Left lung (tissue), 10 donors: Measurements from ENCODE around the gene LGALS8. TPM values are rescaled to one million over a fixed set of nuclear protein-coding genes. Genes with fewer than 3 reads are reported as not detected.
"Not testable (repeated sequence)": the region's sequence is repeated elsewhere in the genome, so short reads cannot be mapped to it uniquely, and the experiment has no call there.

Source experiments
- ATAC-seq: fragments of 200-7000 bp; cut with Tn5 transposase; one replicate; pipeline ENCODE4 v1.9.1; 2020; ENCODE audit warnings: moderate library complexity
- DNase-seq, 4 donors: peaks; one replicate each; pipeline ENCODE4 v3.0.0-alpha.2; 2013 to 2020
- H3K27ac ChIP-seq, 2 donors: fragments of 200-600 bp; sonication (generic) in 1 of 2; one replicate each; pipeline versions ENCODE4 v1.5.0 to v1.8.0; 2020 to 2021
- H3K27me3 ChIP-seq, 2 donors: fragments of 200-600 bp; sonication (generic) in 1 of 2; one replicate each; pipeline versions ENCODE4 v1.5.0 to v1.8.0; 2020 to 2021
- H3K36me3 ChIP-seq, 2 donors: fragments of 200-600 bp; sonication (generic) in 1 of 2; one replicate each; pipeline versions ENCODE4 v1.5.0 to v1.8.0; 2020 to 2021
- H3K4me1 ChIP-seq, 2 donors: fragments of 200-600 bp; one replicate each; pipeline ENCODE4 v1.8.0; 2021
- H3K4me3 ChIP-seq, 2 donors: fragments of 200-600 bp; sonication (generic) in 1 of 2; one replicate each; pipeline versions ENCODE4 v1.5.0 to v1.8.0; 2020 to 2021; ENCODE audit warnings: mild to moderate bottlenecking in 1 of 2
- H3K9me3 ChIP-seq, 2 donors: fragments of 200-600 bp; sonication (generic) in 1 of 2; one replicate each; pipeline versions ENCODE4 v1.5.0 to v1.8.0; 2020 to 2021
- intact Hi-C, 2 donors: fragments of 100-400 bp; cut with DNase I; formaldehyde crosslinking; loops; one replicate each; pipeline versions ENCODE4 v1.11.2 to v1.14.2; 2022
- polyA plus RNA-seq, 6 donors: library from polyadenylated mRNA; unstranded; fragments of 120-200 nt; gene quantifications; one replicate each; pipeline ENCODE4 v1.2.1, GENCODE V29; 2013; ENCODE audit not compliant: insufficient read length in 6 of 6
- total RNA-seq, 2 donors: library from RNA; stranded (reverse); fragmentation: NEBNext Ultra II Directional; extraction: Animal tissue kit (Norgen Biotek cat#: 25700); gene quantifications; one replicate each; pipeline ENCODE4 v1.2.1, GENCODE V29; 2021
- TF ChIP-seq, protein P1 (sequence below), 2 donors: fragments of 200-600 bp; sonication (generic) in 1 of 2; IDR thresholded peaks; one replicate each; pipeline versions ENCODE4 v1.5.0 to v1.8.0; 2021; ENCODE audit warnings: antibody characterized with exemption in 2 of 2
- donor health status: DM: no; HTN: yes; CAD: no.
- donor health status: DM: no; HTN: no; CAD: no.

The LGALS8 gene
- total and polyA plus RNA-seq, 8 donors, result 64.2 to 92.8 (median 79.5) TPM

DNA sequence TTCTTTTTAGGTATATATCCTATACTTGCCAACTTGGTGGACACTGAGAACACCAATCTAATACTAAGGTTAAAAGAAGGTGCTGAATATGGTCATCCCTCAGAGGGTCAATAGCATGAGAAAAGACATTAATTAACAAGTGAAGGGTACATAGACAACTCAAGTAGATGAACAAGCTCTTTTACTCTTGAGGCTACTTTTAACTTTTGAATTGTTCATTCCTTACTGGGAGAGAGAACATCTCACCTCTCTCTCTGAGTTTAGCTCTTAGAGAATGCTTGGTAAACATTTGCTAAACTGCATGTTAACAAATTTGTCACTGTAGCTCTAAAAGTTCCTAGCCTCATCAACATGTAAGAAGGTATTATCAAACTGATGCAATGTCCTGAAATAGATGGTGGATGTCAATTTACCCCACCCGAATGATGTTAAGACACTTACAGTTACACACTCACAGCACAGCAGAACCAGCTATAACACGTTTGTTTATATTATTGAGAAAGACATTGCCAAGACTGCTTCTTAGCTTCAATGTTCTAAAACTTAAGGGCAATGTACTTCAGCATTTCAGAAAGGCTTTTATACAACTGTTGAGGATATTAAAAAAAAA is 44.6 kb downstream of the LGALS8 start:
- Histone ChIP-seq H3K4me3 (no peak overlapping the region), H3K27me3 (no peaks in the 10 kb centered on the region), H3K9me3 (no peaks in the 10 kb centered on the region), H3K4me1 (no peaks in the 10 kb centered on the region), H3K36me3 (peaks cover 0 to 99% of the 10 kb centered on the region in 2 donors), H3K27ac (no peak overlapping the region)
- intact Hi-C loops, result no loop called here
- TF ChIP-seq, protein P1, sequence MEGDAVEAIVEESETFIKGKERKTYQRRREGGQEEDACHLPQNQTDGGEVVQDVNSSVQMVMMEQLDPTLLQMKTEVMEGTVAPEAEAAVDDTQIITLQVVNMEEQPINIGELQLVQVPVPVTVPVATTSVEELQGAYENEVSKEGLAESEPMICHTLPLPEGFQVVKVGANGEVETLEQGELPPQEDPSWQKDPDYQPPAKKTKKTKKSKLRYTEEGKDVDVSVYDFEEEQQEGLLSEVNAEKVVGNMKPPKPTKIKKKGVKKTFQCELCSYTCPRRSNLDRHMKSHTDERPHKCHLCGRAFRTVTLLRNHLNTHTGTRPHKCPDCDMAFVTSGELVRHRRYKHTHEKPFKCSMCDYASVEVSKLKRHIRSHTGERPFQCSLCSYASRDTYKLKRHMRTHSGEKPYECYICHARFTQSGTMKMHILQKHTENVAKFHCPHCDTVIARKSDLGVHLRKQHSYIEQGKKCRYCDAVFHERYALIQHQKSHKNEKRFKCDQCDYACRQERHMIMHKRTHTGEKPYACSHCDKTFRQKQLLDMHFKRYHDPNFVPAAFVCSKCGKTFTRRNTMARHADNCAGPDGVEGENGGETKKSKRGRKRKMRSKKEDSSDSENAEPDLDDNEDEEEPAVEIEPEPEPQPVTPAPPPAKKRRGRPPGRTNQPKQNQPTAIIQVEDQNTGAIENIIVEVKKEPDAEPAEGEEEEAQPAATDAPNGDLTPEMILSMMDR (IDR thresholded peaks at IDR 0.05), result no peak
- DNase-seq (no peak), ATAC-seq (no peak)

DNA sequence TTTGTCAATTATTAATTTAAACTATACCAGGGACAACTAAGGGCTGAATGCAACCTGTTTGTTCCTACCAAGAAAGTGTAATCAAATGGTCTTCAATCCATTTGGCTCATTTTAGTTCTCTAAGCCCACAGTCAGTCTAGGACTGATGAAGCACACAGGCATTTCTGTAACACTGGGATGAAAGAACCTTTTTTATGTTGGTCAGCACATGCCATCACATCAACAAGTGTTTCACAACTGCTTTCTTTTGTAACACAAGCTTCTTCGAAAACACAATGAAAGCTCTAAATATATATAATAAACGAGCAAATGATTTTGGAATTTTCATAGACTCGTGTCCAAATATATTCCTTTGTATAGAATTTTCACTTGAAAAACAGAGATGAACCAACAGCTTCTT is 51.7 kb downstream of the LGALS8 start:
- no peak overlapping the region for H3K27ac ChIP-seq
- H3K9me3 ChIP-seq, result no peaks in the 10 kb centered on the region
- no peaks in the 10 kb centered on the region for H3K27me3 ChIP-seq
- H3K4me1 ChIP-seq, result no peaks in the 10 kb centered on the region
- TF ChIP-seq, protein P1 (IDR thresholded peaks at IDR 0.05), result no peak
- no peak for DNase-seq
- no peak for ATAC-seq
- no peak overlapping the region for H3K4me3 ChIP-seq
- intact Hi-C loops, result no loop called here
- peaks cover 2 to 93% of the 10 kb centered on the region in 2 donors for H3K36me3 ChIP-seq

DNA sequence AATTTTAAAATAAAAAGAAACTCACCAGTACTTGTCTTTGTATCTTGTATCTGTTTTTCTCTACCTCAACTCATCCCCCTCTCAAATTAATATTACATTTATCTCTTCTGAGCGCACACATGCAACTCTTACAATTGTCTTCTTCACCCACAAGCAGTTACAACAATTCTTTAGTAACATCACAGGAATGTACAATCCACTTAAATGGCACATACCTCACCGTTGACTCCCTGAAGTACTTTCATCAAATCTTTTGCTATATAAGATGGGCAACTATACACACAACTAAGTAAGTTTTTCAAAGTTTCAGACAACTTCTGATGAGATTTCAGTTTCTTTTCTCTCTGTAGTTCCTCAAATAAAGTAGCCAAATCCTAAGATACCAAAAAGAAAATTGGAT is 52.2 kb downstream of the LGALS8 start:
- H3K9me3 ChIP-seq, result no peaks in the 10 kb centered on the region
- no peak overlapping the region for H3K4me3 ChIP-seq
- DNase-seq, result no peak
- H3K27ac ChIP-seq, result no peak overlapping the region
- H3K27me3 ChIP-seq, result no peaks in the 10 kb centered on the region
- intact Hi-C loops, result no loop called here
- TF ChIP-seq, protein P1 (IDR thresholded peaks at IDR 0.05), result no peak
- H3K4me1 ChIP-seq, result no peaks in the 10 kb centered on the region
- ATAC-seq, result no peak
- H3K36me3 ChIP-seq, result peaks cover 2 to 93% of the 10 kb centered on the region in 2 donors

DNA sequence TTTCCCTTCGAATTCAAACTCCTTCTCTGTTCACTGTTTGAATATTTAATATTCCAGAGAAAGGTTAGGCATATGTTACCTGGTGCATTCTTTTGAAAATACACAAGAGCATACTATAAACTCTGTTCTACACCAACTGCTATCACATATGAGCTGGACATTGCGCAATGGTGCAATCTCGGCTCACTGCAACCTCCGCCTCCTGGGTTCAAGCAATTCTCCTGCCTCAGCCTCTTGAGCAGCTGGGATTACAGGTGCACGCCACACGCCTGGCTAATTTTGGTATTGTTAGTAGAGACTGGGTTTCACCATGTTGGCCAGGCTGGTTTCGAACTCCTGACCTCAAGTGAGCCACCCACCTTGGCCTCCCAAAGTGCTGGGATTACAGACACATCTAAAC is 53.3 kb downstream of the LGALS8 start:
- H3K27ac ChIP-seq, H3K9me3 ChIP-seq, H3K4me3 ChIP-seq, H3K27me3 ChIP-seq, H3K4me1 ChIP-seq, ATAC-seq, intact Hi-C loops, DNase-seq: not testable (repeated sequence)
- H3K36me3 ChIP-seq, result peaks cover 2 to 93% of the 10 kb centered on the region in 2 donors

DNA sequence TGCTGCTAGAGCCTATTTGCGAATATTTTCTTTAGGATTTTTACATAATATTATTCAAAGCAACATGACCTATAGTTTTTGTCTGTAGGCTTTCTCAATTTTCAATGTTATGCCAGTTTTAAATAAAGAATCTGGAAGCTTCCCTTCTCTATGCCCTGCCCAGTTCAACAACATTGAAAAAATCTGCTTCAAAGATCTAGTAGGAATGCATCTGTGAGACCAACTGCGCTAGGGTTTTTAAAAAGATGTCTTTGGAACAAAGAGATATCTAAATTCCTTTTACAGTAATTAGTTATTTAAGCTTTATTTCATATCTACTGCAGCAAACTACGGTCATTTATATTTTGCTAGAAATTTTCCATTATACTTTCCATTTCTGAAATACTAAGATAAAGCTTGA is 54.9 kb downstream of the LGALS8 start:
- TF ChIP-seq, protein P1 (IDR thresholded peaks at IDR 0.05), result no peak
- ATAC-seq, result no peak

DNA sequence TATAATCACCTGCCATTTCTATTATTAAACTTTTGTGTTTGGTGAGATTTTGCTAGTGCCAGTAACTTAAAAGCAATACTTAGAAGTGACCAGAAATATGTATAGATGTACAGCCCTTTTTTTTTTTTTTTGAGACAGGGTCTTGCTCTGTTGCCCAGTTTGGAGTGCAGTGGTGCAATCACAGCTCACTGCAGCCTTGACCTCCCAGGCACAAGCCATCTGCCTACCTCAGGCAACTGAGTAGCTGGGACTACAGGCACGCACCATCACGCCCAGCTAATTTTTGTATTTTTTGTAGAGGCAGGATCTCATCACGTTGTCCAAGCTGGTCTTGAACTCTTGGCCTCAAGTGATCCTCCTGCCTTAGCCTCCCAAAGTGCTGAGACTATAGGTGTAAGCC is 56.6 kb downstream of the LGALS8 start:
- intact Hi-C loops, H3K9me3 ChIP-seq, H3K27me3 ChIP-seq, H3K4me1 ChIP-seq, H3K4me3 ChIP-seq, ATAC-seq, DNase-seq, H3K27ac ChIP-seq: not testable (repeated sequence)
- H3K36me3 ChIP-seq, result peaks cover 0 to 92% of the 10 kb centered on the region in 2 donors

More for the DNA sequence above, 54.9 kb downstream of the LGALS8 start:
- Histone ChIP-seq H3K9me3 (no peaks in the 10 kb centered on the region), H3K4me3 (no peak overlapping the region), H3K4me1 (no peaks in the 10 kb centered on the region), H3K27me3 (no peaks in the 10 kb centered on the region), H3K36me3 (peaks cover 2 to 92% of the 10 kb centered on the region in 2 donors), H3K27ac (no peak overlapping the region)
- DNase-seq, result no peak
- intact Hi-C loops, result no loop called here
